Measurements from ENCODE around the gene TMIGD3. TPM values are rescaled to one million over a fixed set of nuclear protein-coding genes. Genes with fewer than 3 reads are reported as not detected.

TMIGD3 gene
- total and polyA plus RNA-seq, 2 donors (not counting 1 experiment from before 2014, with no cell fraction given): 0.19 TPM; not detected in 1

DNA sequence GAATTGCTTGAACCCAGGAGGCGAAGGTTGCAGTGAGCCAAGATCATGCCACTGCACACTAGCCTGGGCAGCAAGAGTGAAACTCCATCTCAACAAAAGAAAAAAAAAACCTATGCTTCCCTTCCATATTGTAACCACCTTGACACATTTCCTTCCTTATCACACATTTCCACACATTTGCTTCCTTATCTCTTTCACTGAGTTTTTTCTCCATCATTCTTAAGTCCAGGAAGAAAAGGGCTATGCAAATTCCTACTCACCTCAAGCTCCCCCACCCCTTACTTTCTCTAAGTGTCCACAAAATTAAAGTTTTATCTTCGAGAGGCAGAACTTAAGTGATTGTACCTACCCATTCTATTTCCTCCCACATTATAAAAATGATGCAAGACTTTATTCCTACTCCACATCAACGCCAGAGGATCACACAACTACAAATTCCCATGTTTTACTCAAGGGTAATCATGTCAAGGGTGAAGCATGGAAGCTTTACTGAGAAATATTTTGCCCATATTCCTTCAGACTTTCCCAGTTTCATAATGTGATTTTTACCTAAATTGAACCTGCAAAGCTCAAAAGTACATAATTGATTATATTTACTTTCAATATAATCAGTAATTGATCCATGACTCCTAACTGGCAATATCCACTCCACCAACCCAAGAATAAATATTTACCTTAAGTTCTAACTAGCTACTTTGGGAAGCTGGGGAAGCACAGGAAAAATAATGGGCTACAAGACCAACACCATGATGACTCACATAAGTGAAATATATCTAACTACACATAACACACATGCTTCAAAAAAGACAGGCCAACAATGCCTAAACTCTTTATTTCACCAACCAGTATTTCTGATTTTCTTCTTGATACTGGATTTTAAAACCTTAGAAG is 63.7 kb downstream of the TMIGD3 start:
- CTCF ChIA-PET: interaction anchor here (0.7 to 4.4 kb wide), 9 partner anchors 22 to 410 kb away, joined by 4 to 31 read pairs (median 7); no protein-coding TSS in a partner anchor
- POLR2A ChIA-PET: no interaction called here
- Histone ChIP-seq H3K27me3 (replicated peaks in 1 of 4; ENCODE audit: control extremely low read depth in 1 of 4, control insufficient read depth in 3 of 4, insufficient read depth in 4 of 4, low read length in 3 of 4) (no peaks in the 10 kb centered on the region), H3K9me3 (ENCODE audit: control extremely low read depth in 1 of 3, control insufficient read depth in 2 of 3, insufficient read depth in 1 of 3, low read length in 2 of 3) (no peaks in the 10 kb centered on the region), H3K27ac (ENCODE audit: low read length in 2 of 2) (peak overlapping the region in 1 of 2 donors; percentile 39), H3K9ac (ENCODE audit: low read length) (no peak overlapping the region), H3K36me3 (replicated peaks in 1 of 2; ENCODE audit: control extremely low read depth in 1 of 2, control insufficient read depth in 1 of 2, extremely low read depth in 1 of 2, insufficient read depth in 2 of 2, low read length in 1 of 2) (peaks cover 2 to 61% of the 10 kb centered on the region in 2 experiments), H3K4me2 (replicated peaks; ENCODE audit: low read depth, low read length, poor library complexity, severe bottlenecking) (no peak overlapping the region), H4K20me1 (ENCODE audit: control insufficient read depth, insufficient read depth, low read length, poor library complexity, severe bottlenecking) (no peaks in the 10 kb centered on the region), H2AFZ (ENCODE audit: insufficient read depth, low read depth, low read length, poor library complexity, severe bottlenecking) (no peak overlapping the region), H3K79me2 (ENCODE audit: control insufficient read depth, insufficient read depth, low read length) (no peaks in the 10 kb centered on the region), H3K4me1 (ENCODE audit: control insufficient read depth in 2 of 2, insufficient read depth in 2 of 2, low read length in 2 of 2) (peaks cover 0 to 4% of the 10 kb centered on the region in 2 donors), H3K4me3 (ENCODE audit: control extremely low read depth in 1 of 5, extremely low read depth in 1 of 5, insufficient read depth in 1 of 5, low read depth in 2 of 5, low read length in 4 of 5) (no peak overlapping the region)
- no peaks in the 10 kb centered on the region for H3K27me3 Mint-ChIP-seq
- peaks cover 10% of the 10 kb centered on the region for H3K4me1 Mint-ChIP-seq
- H3K27ac Mint-ChIP-seq: peak overlapping the region; percentile 10
- ATAC-seq (ENCODE audit: low read depth): no peak
- no peaks in the 10 kb centered on the region for H3K9me3 Mint-ChIP-seq (ENCODE audit: insufficient read depth)
- H3K4me3 Mint-ChIP-seq: no peak overlapping the region
- WGBS (ENCODE audit: insufficient coverage): 100% methylated on average over 1 of the region's 3 CpGs
- intact Hi-C loops (cut with micrococcal nuclease): loop anchor here (2.0 to 10.0 kb wide), 3 partner anchors 33 to 1635 kb away; partner anchors contain the start of gene LRIG2
- no peak for DNase-seq
- TF ChIP-seq, protein P1, sequence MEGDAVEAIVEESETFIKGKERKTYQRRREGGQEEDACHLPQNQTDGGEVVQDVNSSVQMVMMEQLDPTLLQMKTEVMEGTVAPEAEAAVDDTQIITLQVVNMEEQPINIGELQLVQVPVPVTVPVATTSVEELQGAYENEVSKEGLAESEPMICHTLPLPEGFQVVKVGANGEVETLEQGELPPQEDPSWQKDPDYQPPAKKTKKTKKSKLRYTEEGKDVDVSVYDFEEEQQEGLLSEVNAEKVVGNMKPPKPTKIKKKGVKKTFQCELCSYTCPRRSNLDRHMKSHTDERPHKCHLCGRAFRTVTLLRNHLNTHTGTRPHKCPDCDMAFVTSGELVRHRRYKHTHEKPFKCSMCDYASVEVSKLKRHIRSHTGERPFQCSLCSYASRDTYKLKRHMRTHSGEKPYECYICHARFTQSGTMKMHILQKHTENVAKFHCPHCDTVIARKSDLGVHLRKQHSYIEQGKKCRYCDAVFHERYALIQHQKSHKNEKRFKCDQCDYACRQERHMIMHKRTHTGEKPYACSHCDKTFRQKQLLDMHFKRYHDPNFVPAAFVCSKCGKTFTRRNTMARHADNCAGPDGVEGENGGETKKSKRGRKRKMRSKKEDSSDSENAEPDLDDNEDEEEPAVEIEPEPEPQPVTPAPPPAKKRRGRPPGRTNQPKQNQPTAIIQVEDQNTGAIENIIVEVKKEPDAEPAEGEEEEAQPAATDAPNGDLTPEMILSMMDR (IDR thresholded peaks at IDR 0.05): no peak
- no peak for TF ChIP-seq EZH2 (IDR thresholded peaks at IDR 0.05; ENCODE audit: borderline replicate concordance, insufficient read depth, low read depth, low read length, poor library complexity, severe bottlenecking)

DNA sequence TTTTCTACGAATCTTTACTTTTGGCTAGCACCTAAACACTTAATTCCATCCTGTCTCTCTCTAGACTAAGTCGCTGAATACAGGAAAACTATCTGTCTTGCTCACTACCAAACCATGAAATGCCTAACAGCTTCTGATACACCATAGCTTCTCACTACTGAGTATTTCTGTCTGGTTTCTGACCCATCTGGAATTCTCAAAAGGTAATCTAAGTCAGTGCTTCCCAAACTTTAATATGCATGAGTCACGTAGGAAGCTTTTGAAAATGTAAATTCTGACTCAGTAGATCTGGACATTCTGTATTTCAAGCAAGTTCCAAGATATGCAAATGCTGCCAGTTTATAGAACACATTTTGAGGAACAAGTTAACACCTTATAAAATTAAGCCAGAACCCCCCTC is 66.7 kb downstream of the TMIGD3 start:
- no peak for ATAC-seq (ENCODE audit: low read depth)
- Histone ChIP-seq H3K4me2 (replicated peaks; ENCODE audit: low read depth, low read length, poor library complexity, severe bottlenecking) (no peak overlapping the region), H3K4me1 (ENCODE audit: control insufficient read depth in 2 of 2, insufficient read depth in 2 of 2, low read length in 2 of 2) (peaks cover 0 to 4% of the 10 kb centered on the region in 2 donors), H3K27ac (ENCODE audit: low read length in 2 of 2) (peak overlapping the region in 1 of 2 donors; percentile 40), H3K27me3 (replicated peaks in 1 of 4; ENCODE audit: control extremely low read depth in 1 of 4, control insufficient read depth in 3 of 4, insufficient read depth in 4 of 4, low read length in 3 of 4) (no peaks in the 10 kb centered on the region), H3K9ac (ENCODE audit: low read length) (no peak overlapping the region), H4K20me1 (ENCODE audit: control insufficient read depth, insufficient read depth, low read length, poor library complexity, severe bottlenecking) (no peaks in the 10 kb centered on the region), H2AFZ (ENCODE audit: insufficient read depth, low read depth, low read length, poor library complexity, severe bottlenecking) (no peak overlapping the region), H3K36me3 (replicated peaks in 1 of 2; ENCODE audit: control extremely low read depth in 1 of 2, control insufficient read depth in 1 of 2, extremely low read depth in 1 of 2, insufficient read depth in 2 of 2, low read length in 1 of 2) (peaks cover 0 to 33% of the 10 kb centered on the region in 2 experiments), H3K79me2 (ENCODE audit: control insufficient read depth, insufficient read depth, low read length) (no peaks in the 10 kb centered on the region), H3K9me3 (ENCODE audit: control extremely low read depth in 1 of 3, control insufficient read depth in 2 of 3, insufficient read depth in 1 of 3, low read length in 2 of 3) (no peaks in the 10 kb centered on the region), H3K4me3 (ENCODE audit: control extremely low read depth in 1 of 5, extremely low read depth in 1 of 5, insufficient read depth in 1 of 5, low read depth in 2 of 5, low read length in 4 of 5) (no peak overlapping the region)
- DNase-seq: no peak
- TF ChIP-seq, protein P1 (IDR thresholded peaks at IDR 0.05): no peak
- TF ChIP-seq EZH2 (IDR thresholded peaks at IDR 0.05; ENCODE audit: borderline replicate concordance, insufficient read depth, low read depth, low read length, poor library complexity, severe bottlenecking): no peak
- ChIA-PET POLR2A (no interaction called here), CTCF (interaction anchor here (0.6 to 3.3 kb wide), 3 partner anchors 11 to 216 kb away, joined by 3 to 16 read pairs (median 3); no protein-coding TSS in a partner anchor)
- Mint-ChIP-seq H3K4me3 (no peak overlapping the region), H3K27me3 (no peaks in the 10 kb centered on the region), H3K9me3 (ENCODE audit: insufficient read depth) (no peaks in the 10 kb centered on the region), H3K4me1 (peaks cover 5% of the 10 kb centered on the region), H3K27ac (no peak overlapping the region)
- intact Hi-C loops (cut with micrococcal nuclease): no loop called here
- WGBS (ENCODE audit: insufficient coverage): 0% methylated on average over 1 of the region's 3 CpGs
